Ectodermal cell (in vitro differentiated cells): ENCODE results near the gene DOCK6.

Source experiments
- H3K27ac ChIP-seq: 2 replicates; pipeline ENCODE4 v1.7.0; 2013; ENCODE audit warnings: mild to moderate bottlenecking, low read depth, low read length; ENCODE audit not compliant: insufficient read depth, poor library complexity, severe bottlenecking
- H3K27me3 ChIP-seq: 2 replicates; pipeline ENCODE4 v1.7.0; 2013; ENCODE audit warnings: mild to moderate bottlenecking, low read length; ENCODE audit not compliant: insufficient read depth, control insufficient read depth, poor library complexity, severe bottlenecking
- H3K36me3 ChIP-seq: one replicate; pipeline ENCODE4 v1.7.0; 2013; ENCODE audit warnings: low read length; ENCODE audit not compliant: control insufficient read depth, insufficient read depth
- H3K4me1 ChIP-seq: one replicate; pipeline ENCODE4 v1.7.0; 2013; ENCODE audit warnings: low read length; ENCODE audit not compliant: control insufficient read depth, insufficient read depth
- H3K4me3 ChIP-seq: 2 replicates; pipeline ENCODE4 v1.7.0; 2013; ENCODE audit warnings: low read depth, low read length, control low read depth; ENCODE audit not compliant: insufficient read depth
- H3K9me3 ChIP-seq: 2 replicates; pipeline ENCODE4 v1.7.0; 2013; ENCODE audit warnings: mild to moderate bottlenecking, low read length, moderate library complexity; ENCODE audit not compliant: control insufficient read depth
- WGBS, 2 experiments: methylation state at CpG; one replicate each; pipeline ENCODE4 v1.1.7; 2013; ENCODE audit warnings: missing lambda C conversion rate in 2 of 2; 5-methylcytosine and 5-hydroxymethylcytosine counted together

Gene DOCK6

DNA sequence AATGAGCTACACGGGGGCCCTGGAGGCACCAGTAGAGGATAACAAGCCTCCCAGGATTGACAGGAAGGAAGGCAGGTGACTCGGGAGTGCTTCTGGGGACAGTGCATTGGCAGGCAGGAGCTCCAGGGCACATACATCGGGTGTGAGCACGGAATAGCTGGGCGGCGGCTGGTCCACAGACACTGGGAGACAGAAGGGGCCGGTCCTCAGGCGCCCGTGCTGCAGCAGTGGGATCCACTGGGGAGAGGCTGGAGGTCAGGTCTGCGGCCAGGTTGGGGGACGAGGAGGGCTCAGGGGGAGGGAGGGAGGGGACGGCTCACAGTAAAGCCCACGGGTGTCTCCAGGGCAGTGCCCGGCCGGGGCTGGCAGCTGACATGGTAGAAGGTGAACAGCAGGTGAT lies 25.0 kb downstream of the DOCK6 start:
- peaks cover 5% of the 10 kb centered on the region for H3K36me3 ChIP-seq
- H3K27me3 ChIP-seq, result no peaks in the 10 kb centered on the region
- H3K9me3 ChIP-seq, result no peaks in the 10 kb centered on the region
- no peaks in the 10 kb centered on the region for H3K4me1 ChIP-seq
- no peak overlapping the region for H3K27ac ChIP-seq
- H3K4me3 ChIP-seq, result no peak overlapping the region
- 91 to 92% methylated on average over 15 of the region's 15 CpGs for WGBS, 2 experiments

DNA sequence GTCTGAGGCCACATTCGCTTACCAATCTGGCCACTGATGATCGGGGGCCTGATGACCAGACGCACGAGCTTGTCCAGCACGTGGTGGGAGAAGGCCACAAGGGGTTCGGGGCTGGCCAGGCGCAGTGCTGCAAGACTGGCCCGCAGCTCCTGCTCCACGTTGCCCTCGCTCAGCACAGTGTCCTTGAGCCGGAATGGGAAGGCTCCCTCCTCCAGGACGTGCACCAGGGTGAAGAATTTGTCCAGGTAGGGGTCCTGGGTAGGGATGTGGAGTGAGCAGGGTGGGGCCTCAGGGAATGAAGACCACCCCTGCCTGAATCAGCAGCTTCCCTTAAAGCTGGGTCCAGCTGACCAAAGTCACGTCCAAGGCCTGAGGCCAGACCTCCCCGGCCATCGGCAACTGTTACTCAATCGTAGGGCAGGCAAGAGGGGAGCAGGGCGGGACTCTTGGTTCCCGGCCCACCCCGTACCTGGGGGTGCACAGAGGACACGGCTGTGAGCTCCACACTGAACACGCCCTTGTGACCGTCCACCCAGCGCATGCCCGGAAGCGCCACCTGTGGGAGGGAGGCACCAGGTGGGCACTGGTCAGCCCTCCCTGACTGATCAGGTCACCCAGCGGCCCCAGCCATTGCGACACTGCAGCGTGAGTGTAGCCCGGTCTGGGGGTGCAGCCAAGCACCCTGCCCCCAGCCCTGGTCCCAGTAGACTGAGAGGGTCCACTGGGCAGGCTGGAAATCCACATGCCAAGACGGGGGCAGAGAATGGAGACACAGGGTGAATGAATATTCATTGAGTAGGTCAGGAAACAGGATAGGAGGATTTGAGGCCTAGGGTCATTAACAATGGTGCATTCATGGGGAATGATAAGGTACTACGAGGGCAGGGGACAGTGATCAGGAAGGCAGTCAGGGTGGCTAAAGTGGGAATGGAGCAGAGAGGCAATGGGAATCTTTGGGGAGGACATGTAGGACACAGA lies 25.7 kb downstream of the DOCK6 start:
- 94% methylated on average over 31 of the region's 31 CpGs for WGBS, 2 experiments
- peaks cover 8% of the 10 kb centered on the region for H3K36me3 ChIP-seq
- no peak overlapping the region for H3K4me3 ChIP-seq
- H3K27me3 ChIP-seq, result no peaks in the 10 kb centered on the region
- no peaks in the 10 kb centered on the region for H3K4me1 ChIP-seq
- H3K27ac ChIP-seq, result no peak overlapping the region
- no peaks in the 10 kb centered on the region for H3K9me3 ChIP-seq

GRCh38 chr19:11234486-11235075 lies 27.7 kb downstream of the DOCK6 start:
- H3K9me3 ChIP-seq, result no peaks in the 10 kb centered on the region
- peaks cover 8% of the 10 kb centered on the region for H3K36me3 ChIP-seq
- H3K27ac ChIP-seq, result no peak overlapping the region
- no peaks in the 10 kb centered on the region for H3K27me3 ChIP-seq
- H3K4me1 ChIP-seq, result no peaks in the 10 kb centered on the region
- 93 to 94% methylated on average over 5 of the region's 5 CpGs for WGBS, 2 experiments
- no peak overlapping the region for H3K4me3 ChIP-seq

DNA sequence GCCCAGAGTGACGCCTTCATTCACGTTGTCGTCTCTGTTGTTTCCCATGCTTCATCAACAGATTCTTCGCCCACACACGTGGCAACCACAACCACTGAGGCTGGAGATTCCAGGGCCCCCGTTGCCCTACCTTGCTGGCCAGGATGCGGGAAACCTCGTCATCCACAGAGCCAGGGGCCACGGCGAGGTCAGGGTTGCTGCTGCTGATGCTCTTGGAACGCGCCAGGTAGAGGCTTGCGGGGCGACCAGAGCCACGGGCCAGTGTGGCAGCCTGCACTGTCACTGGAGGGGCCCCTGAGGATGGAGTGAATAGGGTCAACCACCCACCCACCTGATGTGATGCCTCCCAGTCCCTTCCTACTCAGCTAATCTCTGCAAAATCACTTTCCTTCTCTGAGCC lies 29.3 kb downstream of the DOCK6 start:
- no peaks in the 10 kb centered on the region for H3K27me3 ChIP-seq
- WGBS, 2 experiments, result 95 to 96% methylated on average over 15 of the region's 15 CpGs
- peaks cover 8% of the 10 kb centered on the region for H3K36me3 ChIP-seq
- no peak overlapping the region for H3K4me3 ChIP-seq
- no peak overlapping the region for H3K27ac ChIP-seq
- no peaks in the 10 kb centered on the region for H3K4me1 ChIP-seq
- no peaks in the 10 kb centered on the region for H3K9me3 ChIP-seq

GRCh38 chr19:11232555-11232954 lies 29.8 kb downstream of the DOCK6 start:
- H3K4me3 ChIP-seq, result no peak overlapping the region
- H3K27me3 ChIP-seq, result no peaks in the 10 kb centered on the region
- peaks cover 8% of the 10 kb centered on the region for H3K36me3 ChIP-seq
- WGBS, 2 experiments, result 95 to 96% methylated on average over 4 of the region's 4 CpGs
- no peaks in the 10 kb centered on the region for H3K9me3 ChIP-seq
- H3K4me1 ChIP-seq, result no peaks in the 10 kb centered on the region
- H3K27ac ChIP-seq, result no peak overlapping the region

DNA sequence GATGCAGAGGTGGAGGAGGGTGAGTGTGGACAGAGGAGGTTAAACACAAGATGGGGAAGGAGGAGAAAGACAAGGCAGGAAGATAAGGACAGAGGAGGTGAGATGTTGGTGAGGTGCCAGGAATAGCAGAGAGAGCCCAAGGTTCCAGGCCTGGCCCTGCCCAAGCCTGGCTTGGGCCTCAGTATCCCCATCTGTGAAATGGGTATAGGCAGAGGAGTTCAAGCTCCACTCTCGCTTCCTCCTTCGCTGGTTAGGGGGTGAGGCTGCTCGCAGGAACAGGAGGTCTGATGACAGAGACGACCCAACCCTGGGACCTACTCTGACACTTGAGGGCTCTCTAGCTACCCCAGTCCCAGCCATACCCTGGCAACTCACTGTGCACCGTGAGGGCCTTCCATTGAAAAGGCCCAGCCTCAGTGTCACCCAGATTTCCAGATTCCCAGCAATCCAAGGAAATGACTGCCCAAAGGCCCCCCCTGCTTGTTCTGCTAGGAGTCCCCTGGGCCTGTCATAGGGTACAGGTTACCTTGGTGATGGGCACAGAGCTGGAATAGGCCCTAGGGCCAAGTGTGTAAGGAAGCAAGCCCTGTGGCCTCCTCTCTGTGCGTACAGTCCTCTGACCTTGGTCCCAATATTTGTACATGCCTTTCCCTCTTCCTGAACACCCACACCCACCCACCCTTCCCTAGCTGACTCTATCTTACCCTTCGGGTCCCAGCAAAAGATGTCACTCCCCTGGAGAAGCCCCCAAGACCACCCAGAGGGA lies 31.5 kb downstream of the DOCK6 start:
- H3K4me1 ChIP-seq, result no peaks in the 10 kb centered on the region
- H3K27me3 ChIP-seq, result no peaks in the 10 kb centered on the region
- H3K9me3 ChIP-seq, result no peaks in the 10 kb centered on the region
- H3K36me3 ChIP-seq, result peaks cover 8% of the 10 kb centered on the region
- no peak overlapping the region for H3K4me3 ChIP-seq
- WGBS, 2 experiments, result 92 to 93% methylated on average over 7 of the region's 7 CpGs
- H3K27ac ChIP-seq, result no peak overlapping the region

GRCh38 chr19:11227195-11227886 lies 35.0 kb downstream of the DOCK6 start:
- Histone ChIP-seq H3K4me1 (no peaks in the 10 kb centered on the region), H3K27me3 (no peaks in the 10 kb centered on the region), H3K36me3 (peaks cover 4% of the 10 kb centered on the region), H3K4me3 (no peak overlapping the region), H3K27ac (no peak overlapping the region), H3K9me3 (no peaks in the 10 kb centered on the region)
- WGBS, 2 experiments, result 88% methylated on average over 14 of the region's 14 CpGs

DNA sequence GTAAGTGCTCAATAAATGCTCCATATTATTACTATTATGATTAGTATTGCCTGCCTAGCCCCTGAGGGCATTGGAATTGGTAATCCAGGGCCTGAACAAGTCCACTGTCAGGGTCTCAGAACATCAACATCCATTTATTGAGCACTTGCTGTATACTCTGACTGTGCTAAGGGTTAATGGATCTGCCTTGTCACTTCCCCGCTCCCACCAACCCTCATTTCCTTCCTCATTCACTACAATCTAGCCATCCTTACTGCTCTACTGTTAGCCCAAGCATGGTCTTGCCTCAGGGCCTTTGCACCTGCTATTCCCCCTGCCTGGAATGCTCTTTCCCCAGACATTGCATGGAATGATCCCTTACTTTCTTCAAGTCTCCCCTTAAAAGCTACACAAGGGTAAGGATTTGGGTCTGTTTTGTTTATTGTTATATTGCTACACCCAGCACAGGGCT lies 35.6 kb downstream of the DOCK6 start:
- Histone ChIP-seq H3K9me3 (no peaks in the 10 kb centered on the region), H3K27ac (no peak overlapping the region), H3K4me3 (no peak overlapping the region), H3K27me3 (no peaks in the 10 kb centered on the region), H3K36me3 (peaks cover 7% of the 10 kb centered on the region), H3K4me1 (no peaks in the 10 kb centered on the region)
- 89 to 96% methylated on average over 1 of the region's 1 CpG for whole genome bisulfite sequencing, 2 experiments

DNA sequence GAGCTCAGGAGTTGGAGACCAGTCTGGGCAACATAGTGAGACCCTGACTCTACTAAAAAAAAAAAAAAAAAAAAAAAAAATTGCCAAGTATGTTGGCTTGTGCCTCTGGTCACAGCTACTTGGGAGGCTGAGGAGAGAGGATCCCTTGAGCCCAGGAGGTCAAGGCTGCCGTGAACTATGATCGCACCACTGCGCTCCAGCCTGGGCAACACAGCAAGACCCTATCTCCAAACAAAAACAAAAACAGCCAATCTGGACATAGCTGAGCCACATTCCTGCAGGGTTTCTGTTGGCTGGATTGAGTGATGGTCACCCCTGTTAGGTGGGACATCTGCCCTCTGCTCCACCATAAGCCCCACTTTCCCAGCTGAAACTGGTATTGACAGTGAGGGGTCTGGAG lies 36.5 kb downstream of the DOCK6 start:
- peaks cover 16% of the 10 kb centered on the region for H3K36me3 ChIP-seq
- no peaks in the 10 kb centered on the region for H3K4me1 ChIP-seq
- WGBS, 2 experiments, result 93 to 96% methylated on average over 3 of the region's 3 CpGs
- H3K9me3 ChIP-seq, result no peaks in the 10 kb centered on the region
- H3K27me3 ChIP-seq, result no peaks in the 10 kb centered on the region
- no peak overlapping the region for H3K27ac ChIP-seq
- no peak overlapping the region for H3K4me3 ChIP-seq
